ENCODE measurements around the gene TAS2R1.

The TAS2R1 gene

GRCh38 chr5:9588254-9588653 is 41.9 kb downstream of the TAS2R1 start:
- DNase-seq (ENCODE audit: low read depth in 2 of 2): no peak

- no peak for DNase-seq (ENCODE audit: low read depth in 2 of 2)
Measured at GRCh38 chr5:9587135-9587534, 43.0 kb downstream of the TAS2R1 start.

- no peak for DNase-seq (ENCODE audit: low read depth in 2 of 2)
Measured at GRCh38 chr5:9582406-9582805, 47.7 kb downstream of the TAS2R1 start.
